ENCODE results near the gene SPDL1.

SPDL1 gene

DNA sequence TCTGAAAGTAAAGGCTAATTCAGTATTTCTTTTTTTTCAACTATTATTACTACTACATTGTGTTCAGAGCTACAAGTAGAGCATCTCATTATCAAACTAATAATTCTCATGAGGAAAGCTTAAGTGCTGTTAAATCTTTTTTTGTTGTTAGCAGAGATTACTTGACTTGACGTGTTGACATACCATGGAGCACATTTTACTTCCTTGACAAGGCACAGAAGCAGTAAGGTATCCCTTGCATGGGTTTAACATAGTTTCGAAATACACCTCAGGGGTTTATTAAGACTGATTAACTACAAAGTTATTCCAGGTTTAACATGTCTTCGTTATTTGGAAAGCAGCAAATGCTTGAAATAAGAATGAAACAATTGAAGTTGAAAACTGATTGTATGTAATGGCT, 7.0 kb downstream of the SPDL1 start:
- DNase-seq (ENCODE audit: low read depth, low spot score): no peak
- POLR2A ChIA-PET: no interaction called here
- CTCF ChIA-PET: interaction anchor here (1.3 kb wide), 1 partner anchor 390 kb away, joined by 6 read pairs; the partner anchor contains the start of gene INSYN2B
- TF ChIP-seq CTCF (IDR thresholded peaks at IDR 0.05; ENCODE audit: insufficient read depth, low read length, missing control alignments): no peak
- no peak overlapping the region for H3K4me3 ChIP-seq (ENCODE audit: low read depth, low read length)

- CTCF ChIA-PET: interaction anchor here (1.2 to 1.4 kb wide), 3 partner anchors 8 to 389 kb away, joined by 4 to 6 read pairs (median 6); partner anchors contain the start of genes INSYN2B and SPDL1
Observed at GRCh38 chr5:169591636-169592035, 8.1 kb downstream of the SPDL1 start.

DNA sequence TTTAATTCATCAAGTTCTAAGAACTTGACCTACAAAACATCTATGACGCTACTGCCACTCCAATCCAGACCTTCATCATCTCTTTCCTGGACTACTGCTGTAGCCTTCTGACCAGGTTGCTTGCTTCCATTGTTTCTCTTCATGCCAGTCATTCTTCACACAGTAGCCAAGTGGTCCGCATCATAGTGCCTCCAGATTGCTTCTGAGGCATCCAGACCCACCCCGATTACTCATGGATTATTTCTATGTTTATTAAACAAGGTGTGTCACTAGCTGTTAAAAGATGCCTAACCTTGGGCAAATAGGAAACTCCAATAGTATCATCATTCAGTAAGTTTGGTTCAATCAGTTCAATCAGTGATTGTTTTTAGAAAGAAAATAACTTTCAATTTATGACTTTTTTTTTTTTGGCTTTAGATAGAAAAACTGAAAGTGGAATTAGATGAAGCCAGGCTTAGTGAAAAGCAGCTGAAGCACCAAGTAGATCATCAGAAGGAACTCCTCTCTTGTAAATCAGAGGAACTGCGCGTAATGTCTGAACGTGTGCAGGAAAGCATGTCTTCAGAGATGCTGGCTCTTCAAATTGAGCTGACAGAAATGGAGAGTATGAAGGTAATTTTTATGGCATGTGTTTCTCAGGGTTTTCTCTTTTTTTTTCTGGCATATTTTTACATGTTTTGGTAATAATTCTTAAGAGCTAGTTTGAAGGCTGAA, 9.5 kb downstream of the SPDL1 start:
- TF ChIP-seq CTCF (IDR thresholded peaks at IDR 0.05; ENCODE audit: insufficient read depth, low read length, missing control alignments): no peak
- no peak for DNase-seq (ENCODE audit: low read depth, low spot score)
- ChIA-PET CTCF (interaction anchor here (1.0 to 4.4 kb wide), 4 partner anchors 9 to 113 kb away, joined by 3 to 19 read pairs (median 4); partner anchors contain the start of gene SPDL1), POLR2A (interaction anchor here (0.7 kb wide), 1 partner anchor 155 kb away, joined by 3 read pairs; no protein-coding TSS in a partner anchor)
- no peak overlapping the region for H3K4me3 ChIP-seq (ENCODE audit: low read depth, low read length)

More at GRCh38 chr5:169591636-169592035, 8.1 kb downstream of the SPDL1 start:
- no peak overlapping the region for H3K4me3 ChIP-seq (ENCODE audit: low read depth, low read length)
- TF ChIP-seq CTCF (IDR thresholded peaks at IDR 0.05; ENCODE audit: insufficient read depth, low read length, missing control alignments): no peak
- POLR2A ChIA-PET: no interaction called here
- DNase-seq (ENCODE audit: low read depth, low spot score): no peak

DNA sequence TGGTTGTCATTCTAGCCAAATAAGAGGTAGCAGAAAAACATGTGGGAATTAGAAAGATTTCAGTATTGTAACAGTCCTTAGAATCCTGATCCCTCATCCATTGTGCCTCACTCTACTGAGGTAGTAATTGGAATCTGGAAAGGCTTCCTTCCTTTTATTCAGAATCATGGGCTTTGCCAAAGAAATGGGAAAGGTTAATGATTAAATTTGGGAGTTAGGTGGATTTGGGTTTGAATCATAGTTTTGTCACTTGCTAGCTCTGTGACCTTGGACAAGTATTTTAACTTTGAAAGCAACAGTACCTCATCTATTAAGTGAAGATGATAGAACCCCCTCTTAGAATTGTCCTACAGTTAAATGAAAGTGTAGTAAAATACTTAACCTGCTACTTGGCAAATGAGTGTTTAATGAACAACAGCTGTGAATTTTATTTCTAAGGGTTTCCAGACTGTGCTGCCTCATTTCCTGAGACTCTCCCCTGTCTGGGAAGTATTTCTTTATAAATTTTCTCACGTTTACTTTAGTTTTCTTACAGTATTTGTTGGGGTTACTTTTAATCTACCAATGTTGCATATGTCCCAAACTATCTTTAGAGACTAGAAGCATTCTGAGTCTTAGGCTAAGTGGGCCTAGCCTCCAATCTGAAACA, 11.7 kb downstream of the SPDL1 start:
- DNase-seq (ENCODE audit: low read depth, low spot score): no peak
- TF ChIP-seq CTCF (IDR thresholded peaks at IDR 0.05; ENCODE audit: insufficient read depth, low read length, missing control alignments): no peak
- ChIA-PET CTCF (interaction anchor here (1.3 to 4.4 kb wide), 4 partner anchors 12 to 385 kb away, joined by 4 to 19 read pairs (median 4); partner anchors contain the start of genes INSYN2B and SPDL1), POLR2A (no interaction called here)
- no peak overlapping the region for H3K4me3 ChIP-seq (ENCODE audit: low read depth, low read length)

GRCh38 chr5:169599451-169599850, 15.9 kb downstream of the SPDL1 start:
- TF ChIP-seq CTCF (IDR thresholded peaks at IDR 0.05; ENCODE audit: insufficient read depth, low read length, missing control alignments): no peak
- POLR2A ChIA-PET: interaction anchor here (0.6 to 1.4 kb wide), 2 partner anchors 12 to 97 kb away, joined by 3 read pairs; no protein-coding TSS in a partner anchor
- CTCF ChIA-PET: no interaction called here
- no peak overlapping the region for H3K4me3 ChIP-seq (ENCODE audit: low read depth, low read length)
- no peak for DNase-seq (ENCODE audit: low read depth, low spot score)

- peak; percentile 59 for DNase-seq (ENCODE audit: low read depth, low spot score)
- CTCF ChIA-PET: interaction anchor here (1.3 kb wide), 1 partner anchor 10 kb away, joined by 3 read pairs; no protein-coding TSS in a partner anchor
- POLR2A ChIA-PET: interaction anchor here (0.7 to 1.0 kb wide), 2 partner anchors 19 to 93 kb away, joined by 3 read pairs; partner anchors contain the start of gene SPDL1
- TF ChIP-seq CTCF (IDR thresholded peaks at IDR 0.05; ENCODE audit: insufficient read depth, low read length, missing control alignments): no peak
- H3K4me3 ChIP-seq (ENCODE audit: low read depth, low read length): no peak overlapping the region
Observed at GRCh38 chr5:169602535-169602934, 19.0 kb downstream of the SPDL1 start.
